Esophagus squamous epithelium (tissue), 4 donors: ENCODE data around the gene BPNT1.
"Not testable (repeated sequence)": the region's sequence is repeated elsewhere in the genome, so short reads cannot be mapped to it uniquely, and the experiment has no call there.

Source experiments
- POLR2A ChIP-seq, 4 donors: fragments of 450-650 bp; IDR thresholded peaks; one replicate each; pipeline ENCODE4 v1.6.1; 2017; ENCODE audit warnings: antibody characterized with exemption in 4 of 4, mild to moderate bottlenecking in 4 of 4, moderate library complexity in 3 of 4
- TF ChIP-seq, protein P1 (sequence below), 6 experiments: fragments of 450-650 bp in 4 of 6; fragments of 200-600 bp in 2 of 6; sonication (generic) in 2 of 6; IDR thresholded peaks; one replicate each; pipeline ENCODE4 v1.5.1; 2016 to 2019; ENCODE audit warnings: antibody characterized with exemption in 6 of 6, mild to moderate bottlenecking in 4 of 6, moderate library complexity in 4 of 6

- TF ChIP-seq, protein P1, sequence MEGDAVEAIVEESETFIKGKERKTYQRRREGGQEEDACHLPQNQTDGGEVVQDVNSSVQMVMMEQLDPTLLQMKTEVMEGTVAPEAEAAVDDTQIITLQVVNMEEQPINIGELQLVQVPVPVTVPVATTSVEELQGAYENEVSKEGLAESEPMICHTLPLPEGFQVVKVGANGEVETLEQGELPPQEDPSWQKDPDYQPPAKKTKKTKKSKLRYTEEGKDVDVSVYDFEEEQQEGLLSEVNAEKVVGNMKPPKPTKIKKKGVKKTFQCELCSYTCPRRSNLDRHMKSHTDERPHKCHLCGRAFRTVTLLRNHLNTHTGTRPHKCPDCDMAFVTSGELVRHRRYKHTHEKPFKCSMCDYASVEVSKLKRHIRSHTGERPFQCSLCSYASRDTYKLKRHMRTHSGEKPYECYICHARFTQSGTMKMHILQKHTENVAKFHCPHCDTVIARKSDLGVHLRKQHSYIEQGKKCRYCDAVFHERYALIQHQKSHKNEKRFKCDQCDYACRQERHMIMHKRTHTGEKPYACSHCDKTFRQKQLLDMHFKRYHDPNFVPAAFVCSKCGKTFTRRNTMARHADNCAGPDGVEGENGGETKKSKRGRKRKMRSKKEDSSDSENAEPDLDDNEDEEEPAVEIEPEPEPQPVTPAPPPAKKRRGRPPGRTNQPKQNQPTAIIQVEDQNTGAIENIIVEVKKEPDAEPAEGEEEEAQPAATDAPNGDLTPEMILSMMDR (IDR thresholded peaks at IDR 0.05), result not testable (repeated sequence)
- TF ChIP-seq POLR2A (IDR thresholded peaks at IDR 0.05), result not testable (repeated sequence)
Measured at GRCh38 chr1:220112600-220112999, 23.0 kb upstream of the BPNT1 start.
